GM12891 (cell line): ENCODE measurements around the gene CYBC1.

ENCODE experiments used
- PAX5 ChIP-seq: IDR thresholded peaks from 2 replicates; pipeline ENCODE4 v1.6.1; 2011; ENCODE audit warnings: low read length, moderate library complexity, mild to moderate bottlenecking; ENCODE audit not compliant: insufficient read depth, severe bottlenecking
- POLR2A ChIP-seq: IDR thresholded peaks from 2 replicates; pipeline ENCODE4 v1.6.1; 2011; ENCODE audit warnings: low read depth, low read length, control low read depth
- POLR2AphosphoS5 ChIP-seq: IDR thresholded peaks from 2 replicates; pipeline ENCODE4 v1.6.1; 2011; ENCODE audit warnings: low read depth, low read length, control low read depth
- POU2F2 ChIP-seq: IDR thresholded peaks from 2 replicates; pipeline ENCODE4 v1.6.1; 2011; ENCODE audit warnings: low read depth, mild to moderate bottlenecking, control low read depth, low read length, moderate library complexity
- SPI1 ChIP-seq: IDR thresholded peaks from 2 replicates; pipeline ENCODE4 v1.6.1; 2011; ENCODE audit warnings: low read depth, low read length, control low read depth
- TAF1 ChIP-seq: IDR thresholded peaks from 2 replicates; pipeline ENCODE4 v1.6.1; 2011; ENCODE audit warnings: low read depth, low read length, control low read depth

DNA sequence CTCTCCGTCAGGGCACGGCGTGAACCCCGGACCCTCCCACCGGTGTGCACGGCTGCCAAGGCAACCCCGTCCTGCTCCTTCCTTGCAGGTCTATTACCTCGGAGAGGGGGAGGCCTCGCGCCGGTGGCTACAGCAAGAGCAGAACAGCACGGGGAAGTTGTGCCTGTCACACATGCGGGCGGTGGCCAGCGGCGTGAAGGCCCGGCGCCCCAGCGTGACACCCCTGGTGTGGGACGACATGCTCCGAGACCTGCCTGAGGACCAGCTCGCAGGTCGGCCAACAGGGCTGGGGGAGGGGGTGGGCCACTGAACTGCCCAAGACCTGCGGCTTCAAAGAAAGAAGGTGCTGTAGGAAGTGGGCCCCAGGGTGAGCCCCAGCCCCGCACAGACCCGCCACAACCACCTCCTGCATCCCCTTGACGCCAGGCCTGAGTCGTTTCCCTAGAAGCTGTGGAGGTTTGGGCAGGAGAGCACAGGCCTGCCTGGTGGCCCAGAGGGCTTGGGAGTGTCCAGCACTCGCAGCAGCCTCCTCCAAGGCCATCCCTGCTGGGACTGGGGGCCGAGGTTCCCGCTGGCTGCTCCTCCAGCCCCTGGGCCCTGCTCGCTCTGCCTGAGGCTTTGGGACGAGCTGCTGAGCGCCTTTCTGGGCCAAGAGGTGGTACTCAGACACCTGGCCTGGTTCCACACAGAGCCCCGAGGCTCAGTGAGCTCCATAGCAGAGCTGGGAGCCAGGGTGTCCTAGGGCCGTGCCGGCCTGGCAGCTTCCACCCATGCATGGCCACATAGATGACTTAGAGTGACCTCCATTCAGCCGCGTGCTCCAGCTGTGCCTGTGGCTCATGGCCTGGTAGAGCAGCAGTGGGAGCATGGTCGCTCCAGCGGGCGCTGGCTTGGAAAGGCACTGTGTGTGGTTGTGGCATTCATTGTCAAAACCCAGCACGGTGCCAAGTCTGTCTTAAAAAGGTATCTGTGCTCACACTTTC lies 14.7 kb downstream of the CYBC1 start:
- TF ChIP-seq POLR2A (no peak), TAF1 (no peak), POLR2AphosphoS5 (no peak), SPI1 (no peak), PAX5 (no peak), POU2F2 (no peak)
